Liver (tissue), 9 donors: ENCODE data around the gene LRRC63. TPM values are rescaled to one million over a fixed set of nuclear protein-coding genes. Genes with fewer than 3 reads are reported as not detected.

Source experiments
- DNase-seq: peaks from one replicate; pipeline ENCODE4 v3.0.0-alpha.2; 2017; ENCODE audit warnings: low spot score
- H3K27ac ChIP-seq, 2 donors: one replicate each; pipeline ENCODE4 v1.7.0; 2013; ENCODE audit warnings: inconsistent platforms in 2 of 2, low read length in 2 of 2, control low read depth in 1 of 2, low read depth in 1 of 2, mild to moderate bottlenecking in 1 of 2
- H3K27me3 ChIP-seq, 4 donors: one replicate each; pipeline versions ENCODE4 v1.6.1 to v1.7.0; 2013; ENCODE audit warnings: low read length in 3 of 4, inconsistent platforms in 1 of 4, mild to moderate bottlenecking in 1 of 4, moderate library complexity in 1 of 4; ENCODE audit not compliant: control insufficient read depth in 4 of 4, insufficient read depth in 4 of 4
- H3K36me3 ChIP-seq, 4 donors: one replicate each; pipeline versions ENCODE4 v1.6.1 to v1.7.0; 2013; ENCODE audit warnings: low read length in 3 of 4, mild to moderate bottlenecking in 3 of 4, low read depth in 1 of 4, moderate library complexity in 1 of 4; ENCODE audit not compliant: control insufficient read depth in 4 of 4, insufficient read depth in 3 of 4
- H3K4me1 ChIP-seq, 4 donors: one replicate each; pipeline versions ENCODE4 v1.6.1 to v1.7.0; 2013; ENCODE audit warnings: low read length in 3 of 4, mild to moderate bottlenecking in 3 of 4, moderate library complexity in 1 of 4; ENCODE audit not compliant: control insufficient read depth in 4 of 4, insufficient read depth in 4 of 4
- H3K4me3 ChIP-seq, 3 donors: one replicate each; pipeline versions ENCODE4 v1.6.1 to v1.7.0; 2013; ENCODE audit warnings: low read length in 3 of 3, control low read depth in 1 of 3, low read depth in 1 of 3, mild to moderate bottlenecking in 1 of 3
- H3K9ac ChIP-seq, 2 donors: one replicate each; pipeline ENCODE4 v1.7.0; 2013; ENCODE audit warnings: low read length in 2 of 2, mild to moderate bottlenecking in 2 of 2, moderate library complexity in 2 of 2, control low read depth in 1 of 2, low read depth in 1 of 2
- H3K9me3 ChIP-seq, 4 donors: one replicate each; pipeline versions ENCODE4 v1.6.1 to v1.7.0; 2013; ENCODE audit warnings: low read length in 3 of 4; ENCODE audit not compliant: control insufficient read depth in 4 of 4
- EGR1 ChIP-seq, 2 donors: IDR thresholded peaks; 2 replicates each; pipeline ENCODE4 v1.6.1; 2016 to 2018; ENCODE audit warnings: antibody characterized with exemption in 2 of 2, low read depth in 2 of 2
- FOXA2 ChIP-seq: IDR thresholded peaks from 2 replicates; pipeline ENCODE4 v1.6.1; 2016; ENCODE audit warnings: antibody characterized with exemption
- GABPA ChIP-seq, 2 donors: IDR thresholded peaks in 1 of 2; conservative IDR thresholded peaks in 1 of 2; 2 replicates each; pipeline ENCODE4 v1.6.1; 2016; ENCODE audit warnings: antibody characterized with exemption in 2 of 2, mild to moderate bottlenecking in 1 of 2, moderate library complexity in 1 of 2
- HNF4A ChIP-seq, 2 donors: conservative IDR thresholded peaks; 2 replicates each; pipeline ENCODE4 v1.6.1; 2016; ENCODE audit warnings: antibody characterized with exemption in 2 of 2, mild to moderate bottlenecking in 2 of 2
- HNF4G ChIP-seq: IDR thresholded peaks from 2 replicates; pipeline ENCODE4 v1.6.1; 2016; ENCODE audit warnings: antibody characterized with exemption
- JUND ChIP-seq, 2 donors: IDR thresholded peaks; 2 replicates each; pipeline ENCODE4 v1.6.1; 2016; ENCODE audit warnings: antibody characterized with exemption in 2 of 2
- RAD21 ChIP-seq, 2 donors: IDR thresholded peaks; 2 replicates each; pipeline ENCODE4 v1.6.1; 2016; ENCODE audit warnings: antibody characterized with exemption in 2 of 2, mild to moderate bottlenecking in 2 of 2
- RXRA ChIP-seq, 2 donors: IDR thresholded peaks; 2 replicates each; pipeline ENCODE4 v1.6.1; 2017 to 2018; ENCODE audit warnings: antibody characterized with exemption in 2 of 2, mild to moderate bottlenecking in 1 of 2
- SP1 ChIP-seq: IDR thresholded peaks from 2 replicates; pipeline ENCODE4 v1.6.1; 2018; ENCODE audit warnings: antibody characterized with exemption, mild to moderate bottlenecking
- TAF1 ChIP-seq: conservative IDR thresholded peaks from 2 replicates; pipeline ENCODE4 v1.6.1; 2016; ENCODE audit warnings: antibody characterized with exemption, mild to moderate bottlenecking
- YY1 ChIP-seq: IDR thresholded peaks from 2 replicates; pipeline ENCODE4 v1.6.1; 2016; ENCODE audit warnings: antibody characterized with exemption, mild to moderate bottlenecking
- WGBS: extraction: QIAGEN DNeasy Blood & Tissue Kit; methylation state at CpG from one replicate; pipeline ENCODE4 v1.1.7; 2013; 5-methylcytosine and 5-hydroxymethylcytosine counted together
- polyA plus RNA-seq, 2 donors: library from polyadenylated mRNA; stranded (reverse) in 1 of 2; unstranded in 1 of 2; fragments of 200-250 nt in 1 of 2; fragments of >200 nt in 1 of 2; fragmentation: Nextera tagmentation in 1 of 2; extraction: Ambion mirVana in 1 of 2; gene quantifications; one replicate each; pipeline versions ENCODE4 v1.2.1 to v1.2.3, GENCODE V29; 2013 to 2015
- total RNA-seq, 2 donors: library from RNA; depleted of rRNA; stranded (reverse); fragments of >200 nt; gene quantifications; one replicate each; pipeline ENCODE4 v1.2.3, GENCODE V29; 2014
- TF ChIP-seq, protein P1 (sequence below): IDR thresholded peaks from 2 replicates; pipeline ENCODE4 v1.6.1; 2016; ENCODE audit warnings: antibody characterized with exemption
- TF ChIP-seq, protein P2 (sequence below): IDR thresholded peaks from 2 replicates; pipeline ENCODE4 v1.6.1; 2016; ENCODE audit warnings: antibody characterized with exemption
- TF ChIP-seq, protein P3 (sequence below): fragments of 150-350 bp; IDR thresholded peaks from 2 replicates; pipeline ENCODE4 v1.5.1; 2017; ENCODE audit warnings: improper control_type of control experiment, low read depth, low read length; ENCODE audit not compliant: missing input control
- TF ChIP-seq, protein P4 (sequence below): IDR thresholded peaks from 2 replicates; pipeline ENCODE4 v1.6.1; 2016; ENCODE audit warnings: antibody characterized with exemption, mild to moderate bottlenecking
- donor health status: healthy.
- donor health status: healthy.
- donor health status: healthy.
- donor health status: healthy.
- donor health status: healthy.

Gene LRRC63
- total and polyA plus RNA-seq, 4 donors: 0.03 to 0.84 (median 0.09) TPM

DNA sequence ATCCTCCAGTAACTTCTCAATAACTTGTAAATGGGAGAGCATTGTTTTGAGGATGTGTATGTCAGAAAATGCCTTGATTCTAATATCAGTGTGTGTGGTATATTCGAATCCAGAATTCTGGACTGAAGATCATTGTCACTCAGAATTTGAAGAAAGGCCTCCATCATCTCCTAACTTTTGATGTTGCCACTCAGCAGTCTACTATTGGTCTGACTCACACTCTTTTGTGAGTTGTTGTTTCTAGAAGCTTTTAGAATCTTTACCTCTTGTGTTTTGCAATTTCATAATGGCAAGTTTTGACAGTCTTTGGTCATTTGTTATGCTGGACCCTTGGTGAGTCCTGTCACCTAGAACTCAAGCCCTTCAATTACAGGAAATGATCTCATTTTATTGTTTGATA lies 98.3 kb downstream of the LRRC63 start:
- Histone ChIP-seq H3K9ac (no peak overlapping the region), H3K27me3 (no peaks in the 10 kb centered on the region), H3K27ac (no peak overlapping the region), H3K4me3 (no peak overlapping the region), H3K4me1 (no peaks in the 10 kb centered on the region), H3K36me3 (no peaks in the 10 kb centered on the region), H3K9me3 (no peaks in the 10 kb centered on the region)
- TF ChIP-seq, protein P1, sequence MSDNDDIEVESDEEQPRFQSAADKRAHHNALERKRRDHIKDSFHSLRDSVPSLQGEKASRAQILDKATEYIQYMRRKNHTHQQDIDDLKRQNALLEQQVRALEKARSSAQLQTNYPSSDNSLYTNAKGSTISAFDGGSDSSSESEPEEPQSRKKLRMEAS: no peak
- TF ChIP-seq JUND (IDR thresholded peaks at IDR 0.05): no peak
- no peak for TF ChIP-seq EGR1 (IDR thresholded peaks at IDR 0.05; ENCODE audit: low read depth in 2 of 2)
- no peak for TF ChIP-seq YY1
- TF ChIP-seq, protein P2, sequence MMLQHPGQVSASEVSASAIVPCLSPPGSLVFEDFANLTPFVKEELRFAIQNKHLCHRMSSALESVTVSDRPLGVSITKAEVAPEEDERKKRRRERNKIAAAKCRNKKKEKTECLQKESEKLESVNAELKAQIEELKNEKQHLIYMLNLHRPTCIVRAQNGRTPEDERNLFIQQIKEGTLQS: no peak
- TF ChIP-seq FOXA2: no peak
- no peak for TF ChIP-seq TAF1
- no peak for TF ChIP-seq HNF4A (conservative IDR thresholded peaks at IDR 0.05)
- TF ChIP-seq HNF4G: no peak
- TF ChIP-seq RXRA (IDR thresholded peaks at IDR 0.05): no peak
- no peak for TF ChIP-seq SP1
- no peak for TF ChIP-seq GABPA (IDR thresholded peaks at IDR 0.05 in 1 of 2, conservative IDR thresholded peaks at IDR 0.05 in 1 of 2)
- no peak for TF ChIP-seq RAD21 (IDR thresholded peaks at IDR 0.05)
- WGBS: 87% methylated on average over 1 of the region's 1 CpG
- DNase-seq: no peak

GRCh38 chr13:46311217-46311616 lies 99.5 kb downstream of the LRRC63 start:
- no peak for DNase-seq
- Histone ChIP-seq H3K9ac (no peak overlapping the region), H3K27ac (no peak overlapping the region), H3K36me3 (no peaks in the 10 kb centered on the region), H3K27me3 (no peaks in the 10 kb centered on the region), H3K9me3 (no peaks in the 10 kb centered on the region), H3K4me3 (no peak overlapping the region), H3K4me1 (no peaks in the 10 kb centered on the region)
- 87% methylated on average over 2 of the region's 2 CpGs for WGBS
- TF ChIP-seq, protein P3, sequence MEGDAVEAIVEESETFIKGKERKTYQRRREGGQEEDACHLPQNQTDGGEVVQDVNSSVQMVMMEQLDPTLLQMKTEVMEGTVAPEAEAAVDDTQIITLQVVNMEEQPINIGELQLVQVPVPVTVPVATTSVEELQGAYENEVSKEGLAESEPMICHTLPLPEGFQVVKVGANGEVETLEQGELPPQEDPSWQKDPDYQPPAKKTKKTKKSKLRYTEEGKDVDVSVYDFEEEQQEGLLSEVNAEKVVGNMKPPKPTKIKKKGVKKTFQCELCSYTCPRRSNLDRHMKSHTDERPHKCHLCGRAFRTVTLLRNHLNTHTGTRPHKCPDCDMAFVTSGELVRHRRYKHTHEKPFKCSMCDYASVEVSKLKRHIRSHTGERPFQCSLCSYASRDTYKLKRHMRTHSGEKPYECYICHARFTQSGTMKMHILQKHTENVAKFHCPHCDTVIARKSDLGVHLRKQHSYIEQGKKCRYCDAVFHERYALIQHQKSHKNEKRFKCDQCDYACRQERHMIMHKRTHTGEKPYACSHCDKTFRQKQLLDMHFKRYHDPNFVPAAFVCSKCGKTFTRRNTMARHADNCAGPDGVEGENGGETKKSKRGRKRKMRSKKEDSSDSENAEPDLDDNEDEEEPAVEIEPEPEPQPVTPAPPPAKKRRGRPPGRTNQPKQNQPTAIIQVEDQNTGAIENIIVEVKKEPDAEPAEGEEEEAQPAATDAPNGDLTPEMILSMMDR: no peak
- TF ChIP-seq YY1 (no peak), EGR1 (IDR thresholded peaks at IDR 0.05; ENCODE audit: low read depth in 2 of 2) (no peak)
- TF ChIP-seq, protein P4, sequence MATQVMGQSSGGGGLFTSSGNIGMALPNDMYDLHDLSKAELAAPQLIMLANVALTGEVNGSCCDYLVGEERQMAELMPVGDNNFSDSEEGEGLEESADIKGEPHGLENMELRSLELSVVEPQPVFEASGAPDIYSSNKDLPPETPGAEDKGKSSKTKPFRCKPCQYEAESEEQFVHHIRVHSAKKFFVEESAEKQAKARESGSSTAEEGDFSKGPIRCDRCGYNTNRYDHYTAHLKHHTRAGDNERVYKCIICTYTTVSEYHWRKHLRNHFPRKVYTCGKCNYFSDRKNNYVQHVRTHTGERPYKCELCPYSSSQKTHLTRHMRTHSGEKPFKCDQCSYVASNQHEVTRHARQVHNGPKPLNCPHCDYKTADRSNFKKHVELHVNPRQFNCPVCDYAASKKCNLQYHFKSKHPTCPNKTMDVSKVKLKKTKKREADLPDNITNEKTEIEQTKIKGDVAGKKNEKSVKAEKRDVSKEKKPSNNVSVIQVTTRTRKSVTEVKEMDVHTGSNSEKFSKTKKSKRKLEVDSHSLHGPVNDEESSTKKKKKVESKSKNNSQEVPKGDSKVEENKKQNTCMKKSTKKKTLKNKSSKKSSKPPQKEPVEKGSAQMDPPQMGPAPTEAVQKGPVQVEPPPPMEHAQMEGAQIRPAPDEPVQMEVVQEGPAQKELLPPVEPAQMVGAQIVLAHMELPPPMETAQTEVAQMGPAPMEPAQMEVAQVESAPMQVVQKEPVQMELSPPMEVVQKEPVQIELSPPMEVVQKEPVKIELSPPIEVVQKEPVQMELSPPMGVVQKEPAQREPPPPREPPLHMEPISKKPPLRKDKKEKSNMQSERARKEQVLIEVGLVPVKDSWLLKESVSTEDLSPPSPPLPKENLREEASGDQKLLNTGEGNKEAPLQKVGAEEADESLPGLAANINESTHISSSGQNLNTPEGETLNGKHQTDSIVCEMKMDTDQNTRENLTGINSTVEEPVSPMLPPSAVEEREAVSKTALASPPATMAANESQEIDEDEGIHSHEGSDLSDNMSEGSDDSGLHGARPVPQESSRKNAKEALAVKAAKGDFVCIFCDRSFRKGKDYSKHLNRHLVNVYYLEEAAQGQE: no peak
